ENCODE results near the gene PARVB.
A peak's percentile ranks its signal among the peaks of the same experiment; 100 is the strongest.

Gene PARVB

DNA sequence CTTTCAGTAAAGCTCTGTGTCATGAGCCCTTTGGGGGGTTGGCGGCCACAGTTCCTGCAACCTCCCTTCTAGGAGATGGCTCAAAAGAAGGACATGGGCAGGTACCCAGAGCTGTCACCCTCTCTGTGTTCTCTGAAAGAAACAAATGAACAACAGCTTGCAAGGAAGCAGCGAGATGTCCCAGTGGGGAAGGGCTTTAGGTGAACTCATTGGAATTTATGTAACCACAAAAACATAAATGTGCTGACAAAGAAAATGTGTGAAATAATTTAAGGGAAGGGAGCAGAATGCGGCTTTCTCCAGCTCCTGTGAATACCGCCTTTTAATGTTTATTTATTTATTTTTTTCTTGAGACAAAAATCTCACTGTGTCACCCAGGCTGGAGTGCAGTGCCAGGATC is 159.9 kb downstream of the PARVB start:
- no peak for DNase-seq (ENCODE audit: low spot score)

- DNase-seq (ENCODE audit: low spot score) = no peak
Observed at GRCh38 chr22:44185237-44186120, 161.4 kb downstream of the PARVB start.

- no peak for DNase-seq (ENCODE audit: low spot score)
Observed at GRCh38 chr22:44186121-44186510, 162.0 kb downstream of the PARVB start.

GRCh38 chr22:44186737-44187136 is 162.6 kb downstream of the PARVB start:
- no peak for DNase-seq (ENCODE audit: low spot score)

- DNase-seq (ENCODE audit: low spot score) = no peak
Observed at GRCh38 chr22:44187652-44188230, 163.6 kb downstream of the PARVB start.

DNA sequence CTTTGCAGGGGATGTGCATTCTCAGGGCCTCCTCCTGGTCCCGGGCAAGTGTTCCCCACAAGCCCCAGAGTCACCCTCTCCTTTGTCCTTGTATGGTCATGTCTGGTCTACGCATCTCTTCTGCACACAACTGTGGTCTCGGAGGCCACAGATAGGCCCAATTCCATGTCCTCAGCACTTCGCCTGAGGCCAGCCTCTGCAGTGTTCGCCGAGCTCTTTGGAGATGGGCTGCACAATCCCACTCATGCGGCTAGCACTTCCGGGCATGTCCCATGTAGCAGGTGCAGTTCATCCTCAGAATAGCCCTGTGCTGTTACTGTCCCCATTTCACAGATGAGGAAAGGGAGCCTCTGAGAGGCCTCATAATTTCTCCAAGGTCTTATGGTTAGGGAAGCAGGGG is 164.2 kb downstream of the PARVB start:
- no peak for DNase-seq (ENCODE audit: low spot score)

GRCh38 chr22:44188986-44189630 is 165.0 kb downstream of the PARVB start:
- DNase-seq (ENCODE audit: low spot score) = no peak

DNA sequence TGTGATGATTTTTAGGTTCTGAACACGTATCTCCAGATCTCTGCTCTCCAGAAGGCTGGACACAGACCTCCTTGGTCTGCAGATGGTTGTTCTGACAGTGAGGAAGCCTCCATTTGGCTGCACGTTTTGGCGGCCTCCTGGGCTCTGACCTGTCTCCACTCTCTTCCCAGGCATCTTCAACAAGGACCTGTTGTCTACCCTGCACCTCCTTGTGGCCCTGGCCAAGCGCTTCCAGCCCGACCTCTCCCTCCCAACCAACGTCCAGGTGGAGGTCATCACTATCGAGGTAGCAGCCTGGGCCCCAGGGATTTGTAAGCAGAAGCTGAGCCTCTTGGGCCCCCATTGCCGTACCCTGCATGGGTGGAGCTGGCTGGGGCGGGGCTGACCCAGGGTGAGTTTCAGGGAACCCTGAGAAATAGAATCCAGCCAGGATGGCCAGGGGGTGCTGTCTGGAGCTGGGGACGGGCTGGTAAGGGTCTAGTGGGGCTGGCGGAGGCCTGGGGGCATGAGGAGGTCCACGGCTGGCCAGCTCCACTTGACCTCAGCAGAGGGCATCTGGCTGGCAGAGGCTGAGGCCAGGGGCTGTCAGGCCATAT is 166.4 kb downstream of the PARVB start:
- no peak for DNase-seq (ENCODE audit: low spot score)

DNA sequence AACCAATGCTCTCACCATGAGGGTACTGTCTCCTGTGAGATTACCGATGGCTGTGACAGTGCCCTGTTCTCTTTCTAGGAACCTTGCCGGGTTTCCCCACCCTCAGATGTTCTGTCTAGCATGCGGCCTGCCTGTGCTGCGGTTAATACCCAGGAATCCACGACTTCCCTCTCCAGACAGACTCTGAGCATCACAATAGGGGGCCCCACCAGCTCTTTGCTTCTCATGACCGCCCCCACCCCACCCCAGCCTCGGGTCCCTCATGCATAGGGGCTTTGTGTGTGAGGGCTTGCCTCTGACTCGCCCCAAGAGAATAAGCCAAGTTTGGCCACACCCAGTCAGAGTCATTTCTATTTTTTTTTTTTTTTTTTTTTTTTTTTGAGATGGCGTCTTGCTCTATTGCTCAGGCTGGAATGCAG is 166.9 kb downstream of the PARVB start:
- DNase-seq (ENCODE audit: low spot score) = peak; percentile 58

DNA sequence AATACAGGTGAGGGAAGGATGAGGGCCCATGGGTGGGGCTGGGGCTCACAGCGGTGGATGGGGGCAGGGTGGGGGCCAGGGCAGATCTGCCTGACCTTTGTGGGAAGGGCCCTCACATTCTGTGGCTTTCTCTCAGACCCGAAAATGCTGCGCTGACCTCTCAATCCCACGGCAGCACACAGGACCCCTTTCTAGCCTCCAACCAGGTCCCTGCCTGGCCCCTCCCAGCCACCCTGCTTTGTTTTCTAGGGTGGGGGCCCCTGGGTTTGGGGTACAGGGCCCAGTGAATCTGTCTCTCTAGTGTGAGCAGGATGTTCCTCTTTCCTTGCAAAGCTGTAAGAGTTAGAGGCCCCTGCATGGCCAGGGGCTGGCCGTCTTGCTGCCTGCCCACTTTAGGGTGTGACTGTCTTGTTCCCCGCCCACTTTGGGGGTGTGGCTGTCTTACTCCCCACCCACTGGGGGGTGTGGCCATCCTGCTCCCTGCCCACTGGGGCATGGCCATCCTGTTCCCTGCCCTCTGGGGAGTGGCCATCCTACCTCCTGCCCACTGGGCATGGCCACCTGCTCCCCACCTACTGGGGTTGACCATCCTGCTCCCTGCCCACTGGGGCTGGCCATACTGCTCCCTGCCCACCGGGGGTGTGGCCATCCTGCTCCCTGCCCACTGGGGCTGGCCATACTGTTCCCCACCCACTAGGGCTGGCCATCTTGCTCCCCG is 168.2 kb downstream of the PARVB start:
- DNase-seq (ENCODE audit: low spot score) = no peak

- no peak for DNase-seq (ENCODE audit: low spot score)
Observed at GRCh38 chr22:44192816-44193534, 168.9 kb downstream of the PARVB start.

GRCh38 chr22:44193535-44193891 is 169.4 kb downstream of the PARVB start:
- peak; percentile 9 for DNase-seq (ENCODE audit: low spot score)

- no peak for DNase-seq (ENCODE audit: low spot score)
Observed at GRCh38 chr22:44194569-44194968, 170.5 kb downstream of the PARVB start.

DNA sequence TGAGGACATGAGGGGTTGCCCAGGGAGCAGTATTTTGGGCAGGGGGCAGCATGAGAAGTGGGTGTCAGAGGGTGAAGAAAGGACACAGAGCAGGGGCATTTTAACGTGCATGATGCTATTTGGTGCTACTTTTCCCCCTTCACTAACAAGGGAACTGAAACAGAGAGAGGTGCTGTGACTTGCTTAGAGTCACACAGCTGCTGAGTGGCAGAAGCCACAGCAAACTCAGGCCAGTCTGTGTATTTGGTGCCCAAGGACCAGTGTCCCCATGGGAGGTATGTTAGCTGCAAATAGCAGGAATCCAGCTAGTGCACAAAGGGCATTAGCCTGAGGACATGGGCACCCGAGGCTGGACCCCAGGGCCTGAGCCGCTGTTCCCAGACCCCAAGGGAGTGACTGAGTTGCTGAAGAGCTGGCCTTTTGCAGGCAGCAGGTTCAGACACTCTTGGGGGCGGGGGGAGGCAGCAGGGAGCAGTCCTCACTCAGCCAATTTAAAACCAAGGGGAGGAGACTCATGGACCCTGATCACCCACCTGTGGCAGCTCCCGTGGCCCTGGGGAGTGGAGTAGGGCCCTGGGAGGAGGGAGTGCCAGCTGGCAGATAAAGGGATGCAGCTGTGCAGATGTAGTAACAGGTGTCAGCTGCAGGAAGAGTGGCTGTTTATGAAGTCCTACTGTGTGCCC is 171.2 kb downstream of the PARVB start:
- DNase-seq (ENCODE audit: low spot score) = no peak

GRCh38 chr22:44196241-44196640 is 172.1 kb downstream of the PARVB start:
- DNase-seq (ENCODE audit: low spot score) = no peak

DNA sequence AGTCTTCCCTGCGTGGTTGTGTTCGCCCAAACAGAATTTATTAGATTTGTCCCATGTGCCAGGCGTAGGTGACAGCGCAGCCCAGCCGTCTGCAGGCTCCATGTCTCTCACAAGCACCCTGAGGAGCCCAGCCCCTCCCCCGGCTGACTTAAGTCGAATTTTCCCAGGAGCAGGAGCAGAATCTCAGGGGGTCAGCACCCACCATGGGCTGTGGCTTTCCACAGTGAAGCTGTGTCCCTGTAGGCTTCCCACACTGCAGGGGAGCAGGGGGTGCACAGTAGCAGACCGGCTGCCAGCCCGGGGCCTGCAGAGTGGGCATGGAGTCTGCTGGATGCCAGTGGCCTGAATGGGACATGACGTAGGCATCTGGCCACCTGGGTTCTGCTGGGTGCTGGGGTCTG is 172.6 kb downstream of the PARVB start:
- DNase-seq (ENCODE audit: low spot score) = no peak

DNA sequence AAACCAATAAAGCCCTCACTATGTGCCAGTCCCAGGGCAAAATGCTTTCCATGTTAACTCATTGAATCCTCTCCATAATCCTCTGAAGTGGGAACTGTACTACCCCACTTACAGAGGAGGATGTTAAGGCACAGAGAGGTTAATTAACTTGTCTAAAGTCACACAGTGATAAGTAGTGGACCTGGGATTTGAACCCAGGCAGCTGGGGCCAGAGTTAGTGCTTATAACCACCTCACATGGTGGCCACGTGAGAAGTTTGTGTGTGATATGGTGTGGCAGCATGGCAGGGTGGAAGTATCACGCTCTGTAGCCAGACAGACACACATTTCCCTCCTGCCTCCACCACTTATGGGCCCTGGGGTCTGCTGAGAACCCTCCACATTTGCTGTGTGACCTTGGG is 173.2 kb downstream of the PARVB start:
- no peak for DNase-seq (ENCODE audit: low spot score)

DNA sequence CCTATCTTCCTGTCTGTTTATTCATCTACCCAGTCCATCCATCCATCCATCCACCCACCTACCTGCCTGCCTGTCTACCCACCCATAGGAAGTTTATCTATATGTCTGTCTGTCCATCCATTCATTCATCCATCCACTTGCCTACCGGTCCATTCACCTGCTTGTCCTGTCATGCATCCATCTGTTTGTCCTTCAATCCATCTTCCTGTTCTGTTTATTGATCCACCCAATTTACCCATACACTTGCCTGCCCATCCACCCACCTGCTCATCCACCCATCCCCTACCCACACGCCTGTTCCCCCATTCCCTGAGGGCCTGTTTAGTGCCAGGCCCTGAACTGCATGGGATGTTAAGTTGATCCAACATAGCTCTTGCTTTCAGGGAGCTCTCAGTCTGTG is 175.1 kb downstream of the PARVB start:
- no peak for DNase-seq (ENCODE audit: low spot score)

DNA sequence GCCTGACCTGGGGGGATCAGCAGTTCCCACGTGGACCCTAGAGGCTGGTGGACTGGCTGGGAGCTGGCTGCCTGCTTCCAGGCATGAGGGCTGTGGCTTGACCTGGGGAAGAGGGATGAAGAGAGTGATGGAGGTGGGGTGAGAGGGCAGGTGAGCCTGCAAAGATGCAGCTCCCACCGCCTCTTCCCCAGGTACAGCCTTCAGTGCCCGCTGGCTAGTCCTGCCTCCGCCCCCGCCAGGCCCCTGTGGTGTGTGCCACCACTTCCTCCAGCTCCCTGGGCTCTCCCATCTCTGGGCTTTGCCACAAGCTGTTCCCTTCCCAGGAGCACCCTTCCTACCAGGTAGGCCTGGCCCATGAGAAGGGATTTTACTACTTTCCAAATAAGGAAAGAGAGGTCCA is 175.8 kb downstream of the PARVB start:
- DNase-seq (ENCODE audit: low spot score) = no peak

DNA sequence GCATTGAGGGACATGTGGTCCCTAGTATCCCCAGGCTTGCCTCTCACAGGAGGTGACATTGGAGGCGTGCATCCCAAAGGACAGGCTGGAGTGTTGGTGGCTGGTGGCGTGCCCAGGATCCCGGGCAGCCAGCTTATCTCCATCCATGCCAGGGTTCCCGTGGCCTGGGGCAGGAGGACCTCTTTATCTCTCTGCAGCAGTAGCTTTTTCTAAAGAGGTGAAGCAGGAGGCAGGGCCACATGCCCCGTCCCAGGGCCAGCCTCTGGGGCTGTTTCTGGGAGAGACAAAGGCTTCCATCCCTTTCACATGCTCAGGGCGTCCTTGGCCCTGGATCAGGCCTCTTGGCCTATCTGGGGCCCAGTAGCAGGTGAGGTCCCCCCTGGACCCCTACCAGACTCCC is 176.3 kb downstream of the PARVB start:
- no peak for DNase-seq (ENCODE audit: low spot score)

Data from CD4-positive, alpha-beta T cell treated with Interleukin-15 for 4 hours (primary cell).